GM12864 (cell line): ENCODE data around the gene CD99L2.

Experiments used
- DNase-seq: peaks from one replicate; pipeline ENCODE4 v3.0.0-alpha.2; 2011; ENCODE audit warnings: low read depth
- H3K4me3 ChIP-seq: 2 replicates; pipeline ENCODE4 v1.5.1; 2011; ENCODE audit warnings: mild to moderate bottlenecking, low read depth, low read length, control low read depth
- CTCF ChIP-seq: IDR thresholded peaks from 2 replicates; pipeline ENCODE4 v1.5.1; 2011; ENCODE audit warnings: low read depth, mild to moderate bottlenecking, moderate library complexity, low read length, control low read depth, inconsistent platforms; ENCODE audit errors: missing control alignments

Gene CD99L2

GRCh38 chrX:150856785-150857184 is 41.7 kb downstream of the CD99L2 start:
- no peak for DNase-seq
- TF ChIP-seq CTCF: no peak
- no peak overlapping the region for H3K4me3 ChIP-seq

- H3K4me3 ChIP-seq: no peak overlapping the region
- no peak for DNase-seq
- no peak for TF ChIP-seq CTCF
These were observed 42.4 kb downstream of the CD99L2 start for GRCh38 chrX:150856101-150856500.

- TF ChIP-seq CTCF: no peak
- DNase-seq: no peak
- H3K4me3 ChIP-seq: no peak overlapping the region
These were observed 43.6 kb downstream of the CD99L2 start for GRCh38 chrX:150854856-150855255.

GRCh38 chrX:150849996-150850720 is 48.3 kb downstream of the CD99L2 start:
- TF ChIP-seq CTCF: no peak
- H3K4me3 ChIP-seq: no peak overlapping the region
- no peak for DNase-seq

GRCh38 chrX:150849486-150849885 is 49.0 kb downstream of the CD99L2 start:
- no peak for TF ChIP-seq CTCF
- no peak for DNase-seq
- no peak overlapping the region for H3K4me3 ChIP-seq

GRCh38 chrX:150848914-150849365 is 49.5 kb downstream of the CD99L2 start:
- no peak for TF ChIP-seq CTCF
- H3K4me3 ChIP-seq: no peak overlapping the region
- DNase-seq: no peak

- TF ChIP-seq CTCF: no peak
- H3K4me3 ChIP-seq: no peak overlapping the region
- DNase-seq: no peak
These were observed 51.4 kb downstream of the CD99L2 start for GRCh38 chrX:150847088-150847487.
